Endothelial cell of umbilical vein (primary cell): ENCODE measurements around the gene BLTP2. TPM values are rescaled to one million over a fixed set of nuclear protein-coding genes. Genes with fewer than 3 reads are reported as not detected.

Experiments
- BruUV-seq: library from RNA; stranded (reverse); fragments of 400-500 nt; replicated peaks from 2 replicates; lab custom pipeline; 2021; lab: Mats Ljungman, UMichigan
- CTCF ChIA-PET: fragments of 300-600, 350-600 bp; sonication (Branson Sonifier 250); formaldehyde crosslinking; loops from one replicate; lab custom pipeline; 2021; ENCODE audit warnings: antibody characterized with exemption, inconsistent platforms; lab: Charles Lee
- POLR2A ChIA-PET: fragments of 300-600, 350-600 bp; sonication (Branson Sonifier 250); formaldehyde crosslinking; loops from one replicate; lab custom pipeline; 2021; ENCODE audit warnings: antibody characterized with exemption, inconsistent platforms; lab: Charles Lee
- DNase-seq: peaks from one replicate; pipeline ENCODE4 v3.0.0-alpha.2; 2011; ENCODE audit warnings: low read depth, low spot score
- FAIRE-seq: peaks from 2 replicates; lab custom pipeline; 2011; peaks lifted over from hg19 to GRCh38; lab: Jason Lieb, UNC
- H2AFZ ChIP-seq: 2 replicates; pipeline ENCODE4 v1.6.0; 2012; ENCODE audit warnings: low read depth, low read length, control low read depth, inconsistent platforms
- H3K27ac ChIP-seq: 2 replicates; pipeline ENCODE4 v1.5.1; 2011; ENCODE audit warnings: low read depth, mild to moderate bottlenecking, control low read depth, low read length, moderate library complexity; ENCODE audit not compliant: insufficient read depth
- H3K27me3 ChIP-seq, 2 experiments: 2 replicates each; pipeline versions ENCODE4 v1.6.0 to v1.6.1; 2011; ENCODE audit warnings: low read length in 2 of 2, mixed read lengths in 1 of 2; ENCODE audit not compliant: control insufficient read depth in 2 of 2, insufficient read depth in 2 of 2
- H3K36me3 ChIP-seq, 2 experiments: 2 replicates in 1 of 2; 3 replicates in 1 of 2; pipeline ENCODE4 v1.5.1; 2011; ENCODE audit warnings: low read length in 2 of 2, mild to moderate bottlenecking in 1 of 2, moderate library complexity in 1 of 2; ENCODE audit not compliant: control insufficient read depth in 2 of 2, insufficient read depth in 2 of 2; ENCODE audit errors: extremely low read depth in 1 of 2
- H3K4me1 ChIP-seq: 3 replicates; pipeline ENCODE4 v1.5.1; 2011; ENCODE audit warnings: mild to moderate bottlenecking, low read length; ENCODE audit not compliant: control insufficient read depth, insufficient read depth; ENCODE audit errors: extremely low read depth
- H3K4me2 ChIP-seq: 2 replicates; pipeline ENCODE4 v1.6.1; 2011; ENCODE audit warnings: low read length, control low read depth, mixed read lengths; ENCODE audit not compliant: insufficient read depth
- H3K4me3 ChIP-seq, 3 experiments: fragments of 200-600 bp in 1 of 3; sonication (generic), shearing (Covaris generic) in 1 of 3; replicated peaks in 1 of 3; 2 replicates each; pipeline ENCODE4 v1.5.1; 2011 to 2016; ENCODE audit warnings: control low read depth in 3 of 3, low read length in 3 of 3, mild to moderate bottlenecking in 2 of 3, inconsistent platforms in 1 of 3, low read depth in 1 of 3, moderate library complexity in 1 of 3; ENCODE audit not compliant: insufficient read depth in 1 of 3
- H3K79me2 ChIP-seq: 2 replicates; pipeline ENCODE4 v1.6.0; 2012; ENCODE audit warnings: low read length, inconsistent platforms; ENCODE audit not compliant: control insufficient read depth, insufficient read depth
- H3K9ac ChIP-seq: replicated peaks from 2 replicates; pipeline ENCODE3; 2011; ENCODE audit warnings: low read length, control low read depth; ENCODE audit not compliant: insufficient read depth; ENCODE audit errors: extremely low read depth
- H3K9me1 ChIP-seq: replicated peaks from 3 replicates; pipeline ENCODE4 v1.6.0; 2011; ENCODE audit warnings: mild to moderate bottlenecking, low read length; ENCODE audit not compliant: control insufficient read depth, insufficient read depth; ENCODE audit errors: extremely low read depth
- H3K9me3 ChIP-seq: replicated peaks from 2 replicates; pipeline ENCODE4 v1.5.1; 2012; ENCODE audit warnings: low read length, inconsistent platforms; ENCODE audit not compliant: control insufficient read depth, insufficient read depth
- H4K20me1 ChIP-seq: replicated peaks from 2 replicates; pipeline ENCODE3; 2011; ENCODE audit warnings: mild to moderate bottlenecking, low read length; ENCODE audit not compliant: control insufficient read depth, insufficient read depth; ENCODE audit errors: extremely low read depth
- EZH2 ChIP-seq: IDR thresholded peaks from 2 replicates; pipeline ENCODE4 v1.6.1; 2012; ENCODE audit warnings: borderline replicate concordance, low read depth, mild to moderate bottlenecking, moderate library complexity, low read length, inconsistent platforms; ENCODE audit not compliant: severe bottlenecking
- FOS ChIP-seq: IDR thresholded peaks from 2 replicates; pipeline ENCODE4 v1.6.1; 2011; ENCODE audit warnings: mild to moderate bottlenecking, low read length, moderate library complexity, borderline replicate concordance; ENCODE audit not compliant: insufficient read depth
- GATA2 ChIP-seq: IDR thresholded peaks from 2 replicates; pipeline ENCODE4 v1.7.0; 2011; ENCODE audit warnings: low read depth, mild to moderate bottlenecking, moderate library complexity, mixed read lengths, low read length; ENCODE audit not compliant: insufficient read length, insufficient read depth
- JUN ChIP-seq: IDR thresholded peaks from 2 replicates; pipeline ENCODE4 v1.6.1; 2011; ENCODE audit warnings: borderline replicate concordance, low read depth; ENCODE audit not compliant: insufficient read length, insufficient read depth
- MYC ChIP-seq: IDR thresholded peaks from one replicate; pipeline ENCODE4 v1.6.1; 2011; ENCODE audit warnings: mild to moderate bottlenecking, low read depth, low read length
- POLR2A ChIP-seq: IDR thresholded peaks from 2 replicates; pipeline ENCODE4 v1.6.1; 2012; ENCODE audit warnings: low read depth, mild to moderate bottlenecking, control low read depth, low read length
- POLR2AphosphoS5 ChIP-seq: IDR thresholded peaks from 2 replicates; pipeline ENCODE4 v1.6.1; 2012; ENCODE audit warnings: low read depth, mild to moderate bottlenecking, control low read depth, low read length, moderate library complexity; ENCODE audit not compliant: insufficient read depth
- dilution Hi-C: fragments of 300-500 bp; cut with MboI; formaldehyde crosslinking; loops from one replicate; pipeline ENCODE4 v1.15.0; 2019; ENCODE audit warnings: low sequenced_read_pairs; ENCODE audit not compliant: extremely low pct_ligation_motif_present
- intact Hi-C: fragments of 100-400 bp; cut with micrococcal nuclease; formaldehyde crosslinking; loops from one replicate; pipeline ENCODE4 v1.10.0; 2022
- polyA plus RNA-seq, 4 experiments: library from polyadenylated mRNA; depleted of rRNA in 3 of 4; stranded (reverse) in 3 of 4; unstranded in 1 of 4; fragments of >200 nt; gene quantifications; 2 replicates each; pipeline versions ENCODE4 v1.2.1 to v1.2.3, GENCODE V29; 2011 to 2012; ENCODE audit warnings: missing spikeins in 1 of 4
- total RNA-seq: library from RNA; stranded (reverse); gene quantifications from 2 replicates; pipeline ENCODE4 v1.2.3, GENCODE V29; 2021
- TF ChIP-seq, protein P1 (sequence below): IDR thresholded peaks from 2 replicates; pipeline ENCODE4 v1.6.1; 2011; ENCODE audit not compliant: insufficient read depth, insufficient read length
- TF ChIP-seq, protein P2 (sequence below), 2 donors: IDR thresholded peaks; 1 replicate in 1 of 2; 2 replicates in 1 of 2; pipeline ENCODE4 v1.5.1; 2011; ENCODE audit warnings: low read length in 2 of 2, mild to moderate bottlenecking in 2 of 2, moderate library complexity in 2 of 2, control low read depth in 1 of 2, inconsistent platforms in 1 of 2, low read depth in 1 of 2; ENCODE audit not compliant: insufficient read depth in 1 of 2; ENCODE audit errors: extremely low read depth in 1 of 2

BLTP2 gene
- total and polyA plus RNA-seq, 2 donors (not counting 3 experiments of a cell fraction or from before 2014, with no cell fraction given): 91.4 to 164 TPM

- no peaks in the 10 kb centered on the region for H3K27me3 ChIP-seq
- no peaks in the 10 kb centered on the region for H4K20me1 ChIP-seq
- H3K9me3 ChIP-seq: no peaks in the 10 kb centered on the region
- no peak overlapping the region for H3K9ac ChIP-seq
- H3K4me3 ChIP-seq: no peak overlapping the region
- intact Hi-C loops: no loop called here
- H3K27ac ChIP-seq: no peak overlapping the region
- FAIRE-seq: no peak
- peaks cover 68% of the 10 kb centered on the region for H3K79me2 ChIP-seq
- no peak overlapping the region for H3K4me2 ChIP-seq
- dilution Hi-C loops: no loop called here
- H3K9me1 ChIP-seq: no peaks in the 10 kb centered on the region
- H3K36me3 ChIP-seq: peaks cover 2 to 4% of the 10 kb centered on the region in 2 experiments
- peaks cover 8% of the 10 kb centered on the region for H3K4me1 ChIP-seq
- no TSS peak for BruUV-seq
- no peak overlapping the region for H2AFZ ChIP-seq
- CTCF ChIA-PET: no interaction called here
- no peak for TF ChIP-seq EZH2
- no peak for TF ChIP-seq POLR2AphosphoS5
- TF ChIP-seq GATA2: no peak
- TF ChIP-seq POLR2A: no peak
- TF ChIP-seq, protein P1, sequence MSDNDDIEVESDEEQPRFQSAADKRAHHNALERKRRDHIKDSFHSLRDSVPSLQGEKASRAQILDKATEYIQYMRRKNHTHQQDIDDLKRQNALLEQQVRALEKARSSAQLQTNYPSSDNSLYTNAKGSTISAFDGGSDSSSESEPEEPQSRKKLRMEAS: no peak
- TF ChIP-seq, protein P2, sequence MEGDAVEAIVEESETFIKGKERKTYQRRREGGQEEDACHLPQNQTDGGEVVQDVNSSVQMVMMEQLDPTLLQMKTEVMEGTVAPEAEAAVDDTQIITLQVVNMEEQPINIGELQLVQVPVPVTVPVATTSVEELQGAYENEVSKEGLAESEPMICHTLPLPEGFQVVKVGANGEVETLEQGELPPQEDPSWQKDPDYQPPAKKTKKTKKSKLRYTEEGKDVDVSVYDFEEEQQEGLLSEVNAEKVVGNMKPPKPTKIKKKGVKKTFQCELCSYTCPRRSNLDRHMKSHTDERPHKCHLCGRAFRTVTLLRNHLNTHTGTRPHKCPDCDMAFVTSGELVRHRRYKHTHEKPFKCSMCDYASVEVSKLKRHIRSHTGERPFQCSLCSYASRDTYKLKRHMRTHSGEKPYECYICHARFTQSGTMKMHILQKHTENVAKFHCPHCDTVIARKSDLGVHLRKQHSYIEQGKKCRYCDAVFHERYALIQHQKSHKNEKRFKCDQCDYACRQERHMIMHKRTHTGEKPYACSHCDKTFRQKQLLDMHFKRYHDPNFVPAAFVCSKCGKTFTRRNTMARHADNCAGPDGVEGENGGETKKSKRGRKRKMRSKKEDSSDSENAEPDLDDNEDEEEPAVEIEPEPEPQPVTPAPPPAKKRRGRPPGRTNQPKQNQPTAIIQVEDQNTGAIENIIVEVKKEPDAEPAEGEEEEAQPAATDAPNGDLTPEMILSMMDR (IDR thresholded peaks at IDR 0.05; ENCODE audit: extremely low read depth in 1 of 2, insufficient read depth in 1 of 2, low read depth in 1 of 2, low read length in 2 of 2): no peak
- TF ChIP-seq MYC: no peak
- TF ChIP-seq FOS: no peak
- no peak for TF ChIP-seq JUN
- POLR2A ChIA-PET: no interaction called here
- DNase-seq: no peak
Measured at GRCh38 chr17:28665994-28666393, 21.0 kb upstream of the BLTP2 start.
